OCI-LY7 (cell line): ENCODE measurements around the gene HOXB5.

Source experiments
- EZH2phosphoT487 ChIP-seq: fragments of 200-600 bp; sonication (generic); IDR thresholded peaks from 2 replicates; pipeline ENCODE4 v1.6.1; 2018; ENCODE audit warnings: low read depth, borderline replicate concordance, mild to moderate bottlenecking, mixed run types, antibody characterized with exemption, low read length, moderate library complexity, mixed read lengths
- TF ChIP-seq, protein P1 (sequence below): fragments of 200-600 bp; sonication (generic); conservative IDR thresholded peaks from 2 replicates; pipeline ENCODE4 v1.5.1; 2014; ENCODE audit warnings: mild to moderate bottlenecking, antibody characterized with exemption, low read length, moderate library complexity, mixed read lengths

DNA sequence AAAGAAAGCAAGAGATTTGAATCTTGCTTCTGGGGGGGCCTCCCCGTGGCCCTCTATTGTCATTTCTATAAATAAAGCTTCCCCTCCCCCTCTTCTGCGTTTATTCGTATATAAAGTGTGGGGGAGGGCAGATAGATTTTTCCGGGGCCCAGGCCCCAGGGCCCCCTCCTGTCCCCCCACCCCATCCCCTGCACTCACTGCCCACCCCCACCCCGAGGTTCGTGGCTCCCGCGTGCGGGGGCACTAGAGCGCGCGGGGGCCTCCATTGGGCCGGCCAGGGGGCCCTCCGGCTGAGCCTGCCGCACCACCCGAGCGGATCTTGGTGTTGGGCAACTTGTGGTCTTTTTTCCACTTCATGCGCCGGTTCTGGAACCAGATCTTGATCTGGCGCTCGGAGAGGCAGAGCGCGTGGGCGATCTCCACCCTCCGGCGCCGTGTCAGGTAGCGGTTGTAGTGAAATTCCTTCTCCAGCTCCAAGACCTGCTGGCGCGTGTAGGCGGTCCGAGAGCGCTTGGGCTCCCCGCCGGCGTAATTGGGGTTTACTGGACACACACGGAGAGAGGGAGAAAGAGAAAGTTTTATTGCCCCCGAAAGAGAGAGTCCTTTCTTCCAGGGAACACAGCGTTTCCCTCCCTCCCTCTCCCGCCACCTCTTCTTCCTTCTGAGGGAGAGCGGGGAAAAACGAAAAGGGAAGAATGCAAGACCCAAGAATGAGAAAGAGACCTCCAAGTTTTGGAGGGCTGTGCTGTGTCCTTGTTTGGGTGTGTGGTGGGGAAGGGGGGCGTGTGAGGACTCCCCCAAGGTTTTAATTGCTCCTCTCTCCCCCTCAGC lies 16.9 kb downstream of the HOXB5 start:
- TF ChIP-seq, protein P1, sequence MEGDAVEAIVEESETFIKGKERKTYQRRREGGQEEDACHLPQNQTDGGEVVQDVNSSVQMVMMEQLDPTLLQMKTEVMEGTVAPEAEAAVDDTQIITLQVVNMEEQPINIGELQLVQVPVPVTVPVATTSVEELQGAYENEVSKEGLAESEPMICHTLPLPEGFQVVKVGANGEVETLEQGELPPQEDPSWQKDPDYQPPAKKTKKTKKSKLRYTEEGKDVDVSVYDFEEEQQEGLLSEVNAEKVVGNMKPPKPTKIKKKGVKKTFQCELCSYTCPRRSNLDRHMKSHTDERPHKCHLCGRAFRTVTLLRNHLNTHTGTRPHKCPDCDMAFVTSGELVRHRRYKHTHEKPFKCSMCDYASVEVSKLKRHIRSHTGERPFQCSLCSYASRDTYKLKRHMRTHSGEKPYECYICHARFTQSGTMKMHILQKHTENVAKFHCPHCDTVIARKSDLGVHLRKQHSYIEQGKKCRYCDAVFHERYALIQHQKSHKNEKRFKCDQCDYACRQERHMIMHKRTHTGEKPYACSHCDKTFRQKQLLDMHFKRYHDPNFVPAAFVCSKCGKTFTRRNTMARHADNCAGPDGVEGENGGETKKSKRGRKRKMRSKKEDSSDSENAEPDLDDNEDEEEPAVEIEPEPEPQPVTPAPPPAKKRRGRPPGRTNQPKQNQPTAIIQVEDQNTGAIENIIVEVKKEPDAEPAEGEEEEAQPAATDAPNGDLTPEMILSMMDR = no peak
- TF ChIP-seq EZH2phosphoT487 = no peak
